ENCODE data around the gene MMP10.

Gene MMP10

GRCh38 chr11:102724904-102725500, 55.4 kb downstream of the MMP10 start, which contains the start of gene MMP8:
MMP8 (minus strand) TSS chr11:102724954; CDS start chr11:102724855, 99 bp downstream.
- no peak for DNase-seq

GRCh38 chr11:102722821-102723220, 57.6 kb downstream of the MMP10 start:
- no peak for DNase-seq

Data from NCI-H1694 treated with DMSO at 0.1 percent for 48 hours (cell line).